ENCODE measurements around the gene CNIH3. TPM values are rescaled to one million over a fixed set of nuclear protein-coding genes. Genes with fewer than 3 reads are reported as not detected.

CNIH3 gene
- total RNA-seq, 1 experiment from 2014 or later: 3.4 TPM

GRCh38 chr1:224637515-224637914 lies 21.4 kb downstream of the CNIH3 start:
- DNase-seq (ENCODE audit: unreplicated experiment): peak; percentile 92
- intact Hi-C loops (cut with micrococcal nuclease): loop anchor here (1.0 to 2.0 kb wide), 2 partner anchors 72 to 215 kb away; no protein-coding TSS in a partner anchor
- Mint-ChIP-seq H3K4me3 (ENCODE audit: unreplicated experiment) (no peak overlapping the region), H3K9me3 (ENCODE audit: unreplicated experiment) (no peaks in the 10 kb centered on the region), H3K27ac (ENCODE audit: low read depth, unreplicated experiment) (no peak overlapping the region), H3K36me3 (ENCODE audit: insufficient read depth, unreplicated experiment) (no peaks in the 10 kb centered on the region), H3K4me1 (ENCODE audit: insufficient read depth, unreplicated experiment) (peaks cover 30% of the 10 kb centered on the region), H3K27me3 (ENCODE audit: insufficient read depth, unreplicated experiment) (peaks cover 27% of the 10 kb centered on the region)
- POLR2A ChIA-PET: interaction anchor here (0.6 to 0.7 kb wide), 2 partner anchors 23 to 90 kb away, joined by 3 read pairs; no protein-coding TSS in a partner anchor
- CTCF ChIA-PET: interaction anchor here (1.0 to 21.5 kb wide), 4 partner anchors 20 to 218 kb away, joined by 3 to 342 read pairs (median 218); no protein-coding TSS in a partner anchor
- TF ChIP-seq CTCF (IDR thresholded peaks at IDR 0.05; ENCODE audit: unreplicated experiment): no peak
- BruUV-seq (replicated peaks): no TSS peak

- Mint-ChIP-seq H3K27me3 (ENCODE audit: insufficient read depth, unreplicated experiment) (peaks cover 27% of the 10 kb centered on the region), H3K4me3 (ENCODE audit: unreplicated experiment) (no peak overlapping the region), H3K4me1 (ENCODE audit: insufficient read depth, unreplicated experiment) (peaks cover 26% of the 10 kb centered on the region), H3K9me3 (ENCODE audit: unreplicated experiment) (no peaks in the 10 kb centered on the region), H3K27ac (ENCODE audit: low read depth, unreplicated experiment) (no peak overlapping the region), H3K36me3 (ENCODE audit: insufficient read depth, unreplicated experiment) (no peaks in the 10 kb centered on the region)
- CTCF ChIA-PET: interaction anchor here (1.0 to 21.5 kb wide), 5 partner anchors 19 to 285 kb away, joined by 3 to 342 read pairs (median 158); no protein-coding TSS in a partner anchor
- intact Hi-C loops (cut with micrococcal nuclease): loop anchor here (1.0 to 2.0 kb wide), 2 partner anchors 73 to 215 kb away; no protein-coding TSS in a partner anchor
- TF ChIP-seq CTCF (IDR thresholded peaks at IDR 0.05; ENCODE audit: unreplicated experiment): no peak
- no TSS peak for BruUV-seq (replicated peaks)
- POLR2A ChIA-PET: interaction anchor here (0.7 to 1.0 kb wide), 2 partner anchors 23 to 73 kb away, joined by 3 read pairs; no protein-coding TSS in a partner anchor
- no peak for DNase-seq (ENCODE audit: unreplicated experiment)
Observed at GRCh38 chr1:224637936-224638335, 21.8 kb downstream of the CNIH3 start.

- H3K27ac Mint-ChIP-seq (ENCODE audit: low read depth, unreplicated experiment): no peak overlapping the region
Observed at GRCh38 chr1:224639426-224639975, 23.4 kb downstream of the CNIH3 start.

More at GRCh38 chr1:224639426-224639975, 23.4 kb downstream of the CNIH3 start:
- H3K27me3 Mint-ChIP-seq (ENCODE audit: insufficient read depth, unreplicated experiment): peaks cover 27% of the 10 kb centered on the region
- BruUV-seq (replicated peaks): no TSS peak
- no peak for TF ChIP-seq CTCF (IDR thresholded peaks at IDR 0.05; ENCODE audit: unreplicated experiment)
- ChIA-PET POLR2A (no interaction called here), CTCF (interaction anchor here (0.7 to 21.5 kb wide), 8 partner anchors 9 to 285 kb away, joined by 3 to 342 read pairs (median 84); no protein-coding TSS in a partner anchor)
- H3K4me3 Mint-ChIP-seq (ENCODE audit: unreplicated experiment): no peak overlapping the region
- no peaks in the 10 kb centered on the region for H3K36me3 Mint-ChIP-seq (ENCODE audit: insufficient read depth, unreplicated experiment)
- DNase-seq (ENCODE audit: unreplicated experiment): no peak
- no peaks in the 10 kb centered on the region for H3K9me3 Mint-ChIP-seq (ENCODE audit: unreplicated experiment)
- peaks cover 23% of the 10 kb centered on the region for H3K4me1 Mint-ChIP-seq (ENCODE audit: insufficient read depth, unreplicated experiment)
- intact Hi-C loops (cut with micrococcal nuclease): no loop called here

Measured in MCF 10A (cell line).